Activated gamma-delta T cell treated with Interleukin-2 at 50 U/mL for 16 hours (primary cell): ENCODE data around the gene SCCPDH.

Experiments
- DNase-seq: peaks from one replicate; pipeline ENCODE4 v3.0.0-alpha.2; 2020

SCCPDH gene

DNA sequence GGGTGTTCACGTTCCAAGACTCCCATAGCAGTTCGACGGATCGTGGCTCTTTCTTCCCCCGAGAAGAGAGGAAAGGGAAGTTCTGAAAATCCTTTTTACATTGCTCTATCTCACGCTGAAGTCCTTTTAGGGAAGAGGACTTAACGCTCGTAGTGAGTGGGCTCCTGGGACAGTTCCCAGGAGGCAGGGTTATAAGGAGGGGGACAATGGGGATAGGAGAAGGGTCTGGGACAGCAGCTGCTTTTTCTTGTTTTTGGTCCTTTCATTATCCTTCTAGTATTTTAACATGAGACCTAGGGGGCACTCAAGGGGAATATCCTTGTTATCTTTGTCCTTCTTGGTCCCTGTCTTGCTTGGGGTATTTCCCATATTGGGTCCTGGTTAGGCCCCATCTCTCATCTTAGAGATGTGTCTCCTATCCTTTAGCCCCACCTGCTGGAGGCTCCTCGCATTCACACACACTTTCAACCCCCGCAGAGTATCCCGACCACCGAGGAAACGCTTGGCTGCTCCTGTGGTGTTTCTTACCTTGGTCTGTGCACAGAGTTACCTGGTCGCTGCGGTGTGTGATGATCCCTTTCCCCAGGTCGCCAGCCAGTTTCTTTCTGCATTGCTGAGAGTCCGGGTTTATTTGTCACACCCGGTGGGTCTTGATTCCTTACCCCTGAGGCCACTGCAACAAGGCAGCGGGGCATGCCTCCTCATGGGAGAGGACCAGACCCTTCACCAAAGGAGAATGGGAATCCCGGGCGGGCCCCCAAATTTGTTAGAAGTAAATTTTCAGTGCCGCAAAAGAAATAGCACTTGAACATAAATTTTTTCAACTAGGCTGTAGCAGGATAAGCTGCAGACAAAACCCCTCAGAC is 29.7 kb downstream of the SCCPDH start:
- peak; percentile 57 for DNase-seq

DNA sequence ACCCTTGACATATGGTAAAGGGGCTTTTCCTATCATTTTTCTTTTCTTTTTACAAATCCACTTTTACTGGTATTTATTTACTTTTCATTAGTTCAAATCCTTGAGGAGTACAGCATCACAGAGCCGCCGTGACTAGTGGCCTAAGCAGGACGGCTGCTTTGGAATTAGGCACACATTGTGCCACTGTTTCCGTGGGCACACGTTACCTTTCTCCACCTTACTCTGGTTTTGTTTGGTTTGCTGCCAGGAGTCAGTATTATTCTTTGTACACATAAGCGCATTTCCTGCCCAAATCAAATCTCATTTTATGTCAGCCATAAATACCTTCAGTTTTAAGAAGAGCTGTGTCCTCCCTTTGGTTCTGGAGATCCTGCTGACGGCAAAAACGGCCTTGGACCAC is 31.2 kb downstream of the SCCPDH start:
- DNase-seq = no peak

- no peak for DNase-seq
Observed at GRCh38 chr1:246760422-246761347, 36.5 kb downstream of the SCCPDH start.

DNA sequence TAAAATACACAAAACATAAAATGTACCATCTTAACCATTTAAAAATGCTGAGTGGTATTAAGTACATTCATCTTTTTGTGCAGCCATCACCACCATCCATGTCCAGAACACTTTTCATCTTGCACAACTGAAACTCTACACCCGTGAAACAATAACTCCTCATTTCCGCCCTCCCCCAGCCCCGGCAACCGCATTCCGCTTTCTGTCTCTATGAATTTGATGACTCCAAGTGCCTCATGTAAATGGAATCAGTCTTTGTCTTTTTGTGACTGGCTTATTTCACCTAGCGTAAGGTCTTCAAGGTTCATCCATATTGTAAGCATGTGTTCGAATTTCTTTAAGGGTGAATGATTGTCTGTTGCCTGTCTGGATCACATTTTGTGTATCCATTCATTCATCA is 37.2 kb downstream of the SCCPDH start:
- no peak for DNase-seq

DNA sequence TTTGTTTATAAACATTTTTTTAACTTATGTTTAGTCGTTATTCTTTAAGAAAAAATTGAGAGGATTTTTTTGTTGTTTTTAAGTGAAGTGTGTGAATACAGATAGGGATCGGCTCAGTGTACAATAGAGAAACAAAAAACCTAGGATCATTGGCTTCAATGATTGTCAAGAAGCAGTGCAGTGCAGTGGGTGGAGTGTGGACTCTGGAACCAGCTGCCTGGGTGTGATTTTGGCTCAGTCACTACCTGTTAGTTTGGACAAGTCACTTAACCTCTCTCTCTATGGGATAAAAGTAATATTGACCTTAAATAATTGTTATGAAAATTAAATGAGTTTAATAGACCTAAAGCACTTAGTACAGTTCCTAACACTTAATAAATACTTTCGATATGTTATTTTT is 41.3 kb downstream of the SCCPDH start:
- no peak for DNase-seq

DNA sequence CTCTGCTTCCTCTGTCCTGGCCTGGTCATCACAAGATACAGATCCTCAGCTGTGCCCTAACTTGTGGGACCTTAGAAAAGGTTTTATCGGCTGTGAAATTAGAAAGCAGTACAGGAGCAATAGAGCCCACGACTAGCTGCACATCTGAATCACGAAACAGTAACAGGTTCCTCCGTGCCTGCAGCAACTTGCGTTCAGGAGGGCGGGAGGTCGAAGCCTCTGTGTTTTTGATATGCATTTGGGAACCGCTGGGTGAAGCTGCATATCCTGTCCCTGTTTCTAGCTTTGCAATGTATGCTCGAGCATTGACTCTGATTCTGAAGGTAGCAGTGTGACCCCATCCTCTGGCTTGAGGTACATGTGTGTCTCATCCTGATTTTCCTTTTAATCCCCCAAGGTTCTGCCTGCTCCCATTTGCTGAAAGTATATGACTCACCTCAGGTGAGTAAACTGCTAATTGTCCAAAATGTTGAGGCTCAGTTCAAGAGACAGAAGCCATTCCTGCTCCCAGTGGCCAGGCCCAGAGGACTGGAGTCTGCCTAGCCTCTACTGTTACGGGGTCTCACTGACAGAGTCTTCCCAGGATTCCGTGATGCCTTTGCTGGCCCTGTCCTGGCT is 44.3 kb downstream of the SCCPDH start:
- no peak for DNase-seq

DNA sequence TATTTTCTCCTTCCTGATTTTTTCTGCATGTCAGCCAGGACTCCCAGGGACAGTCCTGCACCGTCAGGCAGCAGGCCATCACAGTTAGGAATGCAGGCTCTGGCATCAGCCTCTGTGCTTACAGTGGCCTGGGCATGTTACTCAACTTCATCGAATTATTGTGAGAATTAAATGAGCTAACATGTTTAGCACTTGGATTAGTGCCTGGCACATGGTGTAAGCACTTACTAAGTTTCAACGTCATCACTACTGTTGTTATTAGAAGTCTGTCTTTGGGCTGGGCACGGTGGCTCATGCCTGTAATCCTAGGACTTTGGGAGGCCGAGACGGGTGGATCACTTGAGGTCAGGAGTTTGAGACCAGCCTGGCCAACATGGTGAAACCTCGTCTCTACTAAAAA is 45.1 kb downstream of the SCCPDH start:
- DNase-seq = no peak

DNA sequence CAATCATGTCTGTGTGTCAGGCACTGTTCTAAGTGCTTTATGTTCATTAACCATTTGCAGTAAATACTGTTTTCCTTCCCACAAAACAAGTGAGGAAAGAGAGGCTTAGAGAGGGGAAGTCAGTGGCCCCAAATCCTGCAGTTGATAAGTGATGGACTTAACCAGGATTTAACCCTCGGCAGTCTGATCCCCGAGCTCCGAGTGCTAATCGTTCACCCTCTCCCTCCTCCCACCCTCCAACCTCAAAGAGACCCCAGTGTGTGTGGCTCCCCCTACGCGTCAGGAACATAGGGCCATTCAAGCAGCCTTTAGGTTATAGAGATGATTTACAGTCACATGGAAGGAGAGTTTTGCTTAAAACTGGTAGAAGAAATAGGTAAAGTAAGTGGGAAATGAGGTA is 47.2 kb downstream of the SCCPDH start:
- no peak for DNase-seq

DNA sequence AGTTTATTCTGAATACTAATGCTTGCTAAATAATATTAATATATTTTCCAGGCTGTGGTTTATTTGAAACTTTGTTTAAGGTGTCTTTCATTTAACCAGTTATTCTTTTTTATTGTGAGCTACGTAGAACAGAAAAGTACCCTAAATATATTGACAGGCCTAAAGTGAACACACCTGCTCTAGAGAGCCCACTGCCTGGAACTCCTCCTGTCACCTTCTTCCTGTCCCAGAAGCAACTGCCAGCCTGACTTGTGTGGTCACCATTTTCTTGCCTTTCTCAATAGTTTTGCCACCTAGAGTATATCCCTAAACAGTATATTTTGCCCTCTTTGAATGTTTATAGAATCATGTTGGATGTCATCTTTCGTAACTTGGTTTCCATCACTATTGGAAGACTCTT is 48.5 kb downstream of the SCCPDH start:
- DNase-seq = no peak

- DNase-seq = no peak
Observed at GRCh38 chr1:246773213-246773641, 49.0 kb downstream of the SCCPDH start.

- no peak for DNase-seq
Observed at GRCh38 chr1:246775531-246776385, 51.5 kb downstream of the SCCPDH start.

DNA sequence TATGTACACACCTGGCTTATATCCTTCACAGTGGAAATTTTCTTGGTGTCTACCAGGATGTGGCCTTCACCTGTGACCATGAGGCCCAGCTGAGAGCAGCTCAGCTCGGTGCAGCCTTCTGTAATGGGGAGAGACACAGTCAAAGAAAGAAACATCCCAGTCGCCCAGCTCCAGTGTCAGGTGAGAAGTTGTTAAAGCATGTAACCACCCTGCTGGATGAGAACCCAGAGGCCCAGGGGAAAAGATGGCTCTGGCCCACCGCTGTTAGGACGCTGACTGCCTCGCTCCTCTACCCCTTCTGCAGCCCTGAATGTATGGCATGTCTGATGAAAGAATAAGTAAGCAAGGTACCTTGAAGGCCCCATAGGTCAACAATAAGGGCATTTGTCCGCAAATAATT is 52.7 kb downstream of the SCCPDH start:
- no peak for DNase-seq

GRCh38 chr1:246778663-246779062 is 54.5 kb downstream of the SCCPDH start:
- DNase-seq = no peak

DNA sequence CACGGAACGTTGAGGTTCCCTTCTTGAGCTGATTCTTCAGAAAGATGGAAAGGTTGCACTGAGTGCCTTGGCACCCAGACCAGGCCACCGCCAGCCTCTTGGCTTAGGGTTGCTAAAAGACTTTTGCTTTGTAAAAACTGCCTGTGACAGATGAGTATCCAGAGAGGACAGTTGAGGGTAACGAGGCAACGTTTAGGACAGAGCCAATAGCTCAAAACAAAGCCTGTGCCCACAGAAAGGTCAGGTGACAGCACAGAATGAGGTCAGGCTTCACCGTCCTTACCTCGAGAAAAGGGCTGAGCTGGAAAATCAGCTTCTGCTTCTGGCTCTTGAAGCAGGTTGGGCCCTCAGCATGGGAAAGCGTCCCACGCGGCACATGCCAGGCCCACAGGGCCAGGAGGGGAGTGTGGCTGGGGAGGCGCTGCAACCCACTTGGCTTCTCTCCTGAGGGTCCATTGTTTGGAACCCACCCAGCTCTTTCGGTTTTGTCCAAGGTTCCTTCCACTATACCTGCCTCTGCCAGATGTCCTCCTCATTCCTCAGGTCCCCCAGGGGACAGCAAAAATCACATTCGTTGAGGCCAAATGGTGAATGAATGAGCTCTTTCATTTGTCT is 55.5 kb downstream of the SCCPDH start:
- no peak for DNase-seq

GRCh38 chr1:246780264-246780663 is 56.1 kb downstream of the SCCPDH start:
- DNase-seq = no peak

- DNase-seq = no peak
Observed at GRCh38 chr1:246781212-246781611, 57.0 kb downstream of the SCCPDH start.

DNA sequence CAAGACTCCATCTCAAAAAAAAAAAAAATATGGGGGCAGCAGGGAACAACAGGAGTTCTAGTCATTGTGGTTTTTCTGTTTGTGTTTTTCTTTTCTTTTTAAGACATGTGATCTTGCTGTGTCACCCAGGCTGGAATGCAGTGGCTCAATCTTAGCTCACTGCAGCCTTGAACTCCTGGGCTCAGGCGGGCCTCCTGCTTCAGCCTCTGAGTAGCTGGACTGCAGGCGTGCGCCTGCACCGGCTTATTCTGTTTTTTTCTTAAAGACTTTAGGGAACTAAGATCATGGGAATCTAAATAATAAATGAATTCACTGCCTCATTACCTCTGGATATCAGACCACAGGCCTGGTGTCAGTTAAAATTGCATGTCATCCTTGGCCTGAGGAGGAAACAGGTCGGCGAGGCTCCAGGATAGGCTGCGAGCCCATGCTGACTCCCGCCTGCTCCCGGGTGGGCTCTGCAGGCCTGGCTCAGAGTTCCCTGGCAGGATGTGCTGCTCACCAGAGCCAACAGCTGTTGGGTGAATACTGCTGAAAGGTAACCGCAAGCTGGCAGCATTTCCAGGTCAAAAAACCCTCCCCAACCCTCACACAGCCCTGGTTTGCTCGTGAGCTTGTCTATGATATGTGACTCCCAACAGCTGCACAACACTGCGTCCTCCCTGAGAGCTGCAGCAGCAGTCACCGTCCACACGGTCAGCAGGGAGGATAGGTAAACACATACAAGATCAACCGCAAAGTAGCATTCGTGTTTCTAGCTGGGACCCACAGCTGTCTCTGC is 58.1 kb downstream of the SCCPDH start:
- no peak for DNase-seq

GRCh38 chr1:246784621-246785493 is 60.6 kb downstream of the SCCPDH start:
- no peak for DNase-seq

- no peak for DNase-seq
Observed at GRCh38 chr1:246785494-246786111, 61.4 kb downstream of the SCCPDH start.
